Naive thymus-derived CD4-positive, alpha-beta T cell (primary cell): ENCODE results near the gene JAG2. TPM values are rescaled to one million over a fixed set of nuclear protein-coding genes. Genes with fewer than 3 reads are reported as not detected.

Experiments used
- ATAC-seq: fragments of 150-1000 bp; cut with Tn5 transposase; 2 replicates; pipeline ENCODE4 v1.10.0; 2021; ENCODE audit warnings: mild to moderate bottlenecking, moderate library complexity
- CTCF ChIA-PET: fragments of 350-600 bp; sonication (Branson Sonifier 250); formaldehyde crosslinking; loops from one replicate; lab custom pipeline; 2021; ENCODE audit warnings: antibody characterized with exemption; lab: Charles Lee
- POLR2A ChIA-PET: fragments of 350-600 bp; sonication (Branson Sonifier 250); formaldehyde crosslinking; loops from one replicate; lab custom pipeline; 2021; ENCODE audit warnings: antibody characterized with exemption, inconsistent platforms; lab: Charles Lee
- DNase-seq, 9 donors: peaks; one replicate each; pipeline versions ENCODE4 v3.0.0 to v3.0.0-alpha.2; 2020 to 2022; ENCODE audit warnings: mixed read lengths in 1 of 9
- H3K27ac ChIP-seq: one replicate; pipeline ENCODE4 v1.7.0; 2013; ENCODE audit warnings: mild to moderate bottlenecking, low read depth, low read length, moderate library complexity
- H3K27me3 ChIP-seq, 2 donors: one replicate each; pipeline ENCODE4 v1.7.0; 2013; ENCODE audit warnings: low read length in 2 of 2, mild to moderate bottlenecking in 2 of 2, moderate library complexity in 2 of 2; ENCODE audit not compliant: control insufficient read depth in 2 of 2, insufficient read depth in 2 of 2
- H3K36me3 ChIP-seq, 3 experiments: 1 replicate in 2 of 3; 2 replicates in 1 of 3; pipeline ENCODE4 v1.7.0; 2013; ENCODE audit warnings: low read length in 3 of 3, mild to moderate bottlenecking in 3 of 3, moderate library complexity in 1 of 3; ENCODE audit not compliant: insufficient read depth in 3 of 3, control insufficient read depth in 2 of 3
- H3K4me1 ChIP-seq, 2 donors: one replicate each; pipeline ENCODE4 v1.7.0; 2013; ENCODE audit warnings: low read length in 2 of 2, mild to moderate bottlenecking in 2 of 2, moderate library complexity in 1 of 2; ENCODE audit not compliant: control insufficient read depth in 2 of 2, insufficient read depth in 2 of 2
- H3K4me3 ChIP-seq: 2 replicates; pipeline ENCODE4 v1.7.0; 2013; ENCODE audit warnings: mild to moderate bottlenecking, low read length
- H3K9me3 ChIP-seq, 3 experiments: 1 replicate in 2 of 3; 2 replicates in 1 of 3; pipeline ENCODE4 v1.7.0; 2013; ENCODE audit warnings: low read length in 3 of 3; ENCODE audit not compliant: control insufficient read depth in 2 of 3
- H3K27ac Mint-ChIP-seq, 9 donors: one replicate each; pipeline ENCODE4 v1.8.0; 2020 to 2022; ENCODE audit warnings: mixed read lengths in 9 of 9, mild to moderate bottlenecking in 8 of 9, moderate library complexity in 5 of 9, inconsistent platforms in 2 of 9
- H3K27me3 Mint-ChIP-seq, 5 donors: one replicate each; pipeline ENCODE4 v1.8.0; 2021 to 2022; ENCODE audit warnings: mixed read lengths in 5 of 5, mild to moderate bottlenecking in 1 of 5
- H3K36me3 Mint-ChIP-seq, 5 donors: one replicate each; pipeline ENCODE4 v1.8.0; 2020 to 2022; ENCODE audit warnings: mixed read lengths in 5 of 5, mild to moderate bottlenecking in 3 of 5, inconsistent platforms in 1 of 5
- H3K4me1 Mint-ChIP-seq, 7 donors: one replicate each; pipeline ENCODE4 v1.8.0; 2020 to 2022; ENCODE audit warnings: mixed read lengths in 7 of 7, mild to moderate bottlenecking in 3 of 7, inconsistent platforms in 1 of 7
- H3K4me3 Mint-ChIP-seq, 10 donors: one replicate each; pipeline ENCODE4 v1.8.0; 2020 to 2022; ENCODE audit warnings: mild to moderate bottlenecking in 10 of 10, mixed read lengths in 10 of 10, moderate library complexity in 6 of 10, inconsistent platforms in 2 of 10
- H3K9me3 Mint-ChIP-seq, 11 donors: one replicate each; pipeline ENCODE4 v1.8.0; 2020 to 2022; ENCODE audit warnings: mixed read lengths in 11 of 11, mild to moderate bottlenecking in 4 of 11, inconsistent platforms in 1 of 11, moderate library complexity in 1 of 11
- intact Hi-C, 2 donors: fragments of 100-400 bp; cut with micrococcal nuclease; formaldehyde crosslinking; loops; one replicate each; pipeline ENCODE4 v1.15.1; 2023
- polyA plus RNA-seq, 2 donors: library from polyadenylated mRNA; unstranded; fragments of 300-500 nt; fragmentation: Illumina TruSeq; gene quantifications; one replicate each; pipeline ENCODE4 v1.2.3, GENCODE V29; 2021
- total RNA-seq, 6 experiments: library from RNA in 5 of 6; stranded (reverse) in 5 of 6; gene quantifications; 1 replicate in 5 of 6; 2 replicates in 1 of 6; pipeline ENCODE4 v1.2.3 and lab custom pipeline; 2021 to 2026

JAG2 gene
- total and polyA plus RNA-seq, 7 experiments from 2014 or later: 0.21 to 5.7 (median 1.3) TPM; not detected in 1

GRCh38 chr14:105169776-105170655, 1.4 kb upstream of the JAG2 start:
- POLR2A ChIA-PET: no interaction called here
- no peaks in the 10 kb centered on the region for H3K9me3 ChIP-seq
- CTCF ChIA-PET: interaction anchor here (1.3 kb wide), 1 partner anchor 83 kb away, joined by 3 read pairs; no protein-coding TSS in a partner anchor
- intact Hi-C loops: loop anchor here (1.0 to 5.0 kb wide), 2 partner anchors 78 to 182 kb away; no protein-coding TSS in a partner anchor
- Mint-ChIP-seq H3K9me3 (no peaks in the 10 kb centered on the region), H3K4me1 (peaks cover 8 to 22% (median 14%) of the 10 kb centered on the region in 7 donors), H3K36me3 (no peaks in the 10 kb centered on the region), H3K4me3 (peak overlapping the region; percentile 46 to 85 (median 74)), H3K27ac (peak overlapping the region in 2 of 9 donors; percentile 36 to 54), H3K27me3 (peaks cover 0 to 23% (median 15%) of the 10 kb centered on the region in 5 donors)
- DNase-seq (peak in 3 of 9 donors; percentile 30 to 39 (median 35)), ATAC-seq (no peak)
- no peaks in the 10 kb centered on the region for H3K36me3 ChIP-seq
- peaks cover 10 to 20% of the 10 kb centered on the region in 2 donors for H3K4me1 ChIP-seq
- H3K27me3 ChIP-seq: peaks cover 0 to 6% of the 10 kb centered on the region in 2 donors
- no peak overlapping the region for H3K27ac ChIP-seq
- H3K4me3 ChIP-seq: no peak overlapping the region

DNA sequence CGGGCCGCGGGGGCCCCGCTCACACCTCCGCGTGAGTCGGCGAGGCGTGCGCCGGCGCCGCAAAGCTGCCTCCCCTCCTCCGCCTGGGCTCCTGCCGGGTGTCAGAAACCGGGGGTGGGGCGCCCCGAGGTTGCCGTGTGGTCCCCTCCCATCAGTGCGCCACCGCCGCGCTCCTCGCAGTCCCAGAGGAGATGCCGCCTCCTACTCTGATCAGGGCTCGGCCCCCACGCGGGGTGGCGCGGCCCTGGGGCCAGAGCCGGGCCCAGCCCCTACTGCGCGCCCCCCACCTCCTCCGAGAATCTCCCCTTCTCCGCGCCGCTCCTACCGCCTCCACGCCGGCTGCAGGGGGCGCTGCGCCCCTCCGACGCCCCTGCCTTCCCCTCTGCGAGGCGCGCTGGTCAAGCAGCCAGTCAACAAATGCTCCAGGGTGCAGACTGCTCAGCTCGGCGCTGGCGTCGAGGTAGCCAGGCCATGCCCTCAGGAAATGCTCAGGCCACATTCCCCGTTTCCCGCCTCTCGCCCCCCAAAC, 467 bp upstream of the JAG2 start:
- POLR2A ChIA-PET: interaction anchor here (0.6 kb wide), 1 partner anchor 13 kb away, joined by 4 read pairs; no protein-coding TSS in a partner anchor
- no peak overlapping the region for H3K4me3 ChIP-seq
- DNase-seq (peak in 5 of 9 donors; percentile 29 to 52 (median 36)), ATAC-seq (peak; percentile 51)
- Mint-ChIP-seq H3K4me3 (peak overlapping the region; percentile 14 to 81 (median 64)), H3K4me1 (peaks cover 0 to 13% (median 5%) of the 10 kb centered on the region in 7 donors), H3K36me3 (no peaks in the 10 kb centered on the region), H3K9me3 (no peaks in the 10 kb centered on the region), H3K27ac (no peak overlapping the region), H3K27me3 (peaks cover 0 to 23% (median 15%) of the 10 kb centered on the region in 5 donors)
- peaks cover 6 to 11% of the 10 kb centered on the region in 2 donors for H3K4me1 ChIP-seq
- CTCF ChIA-PET: interaction anchor here (1.3 kb wide), 1 partner anchor 82 kb away, joined by 3 read pairs; no protein-coding TSS in a partner anchor
- H3K36me3 ChIP-seq: no peaks in the 10 kb centered on the region
- H3K27me3 ChIP-seq: peaks cover 0 to 6% of the 10 kb centered on the region in 2 donors
- no peaks in the 10 kb centered on the region for H3K9me3 ChIP-seq
- intact Hi-C loops: loop anchor here (1.0 to 5.0 kb wide), 2 partner anchors 77 to 183 kb away; no protein-coding TSS in a partner anchor
- H3K27ac ChIP-seq: no peak overlapping the region

GRCh38 chr14:105168093-105168420, 519 bp downstream of the JAG2 start:
- Histone ChIP-seq H3K27ac (no peak overlapping the region), H3K27me3 (peaks cover 0 to 6% of the 10 kb centered on the region in 2 donors), H3K9me3 (no peaks in the 10 kb centered on the region), H3K4me3 (no peak overlapping the region), H3K4me1 (peaks cover 6 to 11% of the 10 kb centered on the region in 2 donors), H3K36me3 (no peaks in the 10 kb centered on the region)
- ATAC-seq (no peak), DNase-seq (no peak)
- no peak overlapping the region for H3K27ac Mint-ChIP-seq
- peaks cover 0 to 13% (median 5%) of the 10 kb centered on the region in 7 donors for H3K4me1 Mint-ChIP-seq
- intact Hi-C loops: loop anchor here in 1 of 2 donors (5.0 kb wide), 1 partner anchor 76 kb away; no protein-coding TSS in a partner anchor
- ChIA-PET CTCF (no interaction called here), POLR2A (no interaction called here)
- peak overlapping the region in 9 of 10 donors; percentile 14 to 74 (median 60) for H3K4me3 Mint-ChIP-seq
- H3K9me3 Mint-ChIP-seq: no peaks in the 10 kb centered on the region
- peaks cover 0 to 23% (median 15%) of the 10 kb centered on the region in 5 donors for H3K27me3 Mint-ChIP-seq
- H3K36me3 Mint-ChIP-seq: no peaks in the 10 kb centered on the region

- Histone ChIP-seq H3K36me3 (no peaks in the 10 kb centered on the region), H3K4me3 (peak overlapping the region; percentile 33), H3K4me1 (peaks cover 6 to 11% of the 10 kb centered on the region in 2 donors), H3K27ac (no peak overlapping the region), H3K9me3 (no peaks in the 10 kb centered on the region), H3K27me3 (peaks cover 0 to 6% of the 10 kb centered on the region in 2 donors)
- ChIA-PET CTCF (no interaction called here), POLR2A (no interaction called here)
- Mint-ChIP-seq H3K9me3 (no peaks in the 10 kb centered on the region), H3K36me3 (no peaks in the 10 kb centered on the region), H3K27ac (no peak overlapping the region), H3K4me3 (peak overlapping the region in 9 of 10 donors; percentile 14 to 74 (median 60)), H3K27me3 (peaks cover 0 to 23% (median 15%) of the 10 kb centered on the region in 5 donors), H3K4me1 (peaks cover 0 to 13% (median 5%) of the 10 kb centered on the region in 7 donors)
- intact Hi-C loops: loop anchor here in 1 of 2 donors (5.0 kb wide), 1 partner anchor 75 kb away; no protein-coding TSS in a partner anchor
- no peak for ATAC-seq
- no peak for DNase-seq
Observed at GRCh38 chr14:105167303-105168092, 1.1 kb downstream of the JAG2 start.

GRCh38 chr14:105166571-105167302, 1.8 kb downstream of the JAG2 start:
- ATAC-seq: no peak
- intact Hi-C loops: loop anchor here in 1 of 2 donors (5.0 kb wide), 1 partner anchor 74 kb away; no protein-coding TSS in a partner anchor
- CTCF ChIA-PET: no interaction called here
- H3K4me1 ChIP-seq: peaks cover 6 to 11% of the 10 kb centered on the region in 2 donors
- peaks cover 0 to 21% (median 13%) of the 10 kb centered on the region in 5 donors for H3K27me3 Mint-ChIP-seq
- no peak overlapping the region for H3K27ac Mint-ChIP-seq
- peaks cover 0 to 6% of the 10 kb centered on the region in 2 donors for H3K27me3 ChIP-seq
- H3K27ac ChIP-seq: no peak overlapping the region
- no peaks in the 10 kb centered on the region for H3K9me3 Mint-ChIP-seq
- peak overlapping the region in 9 of 10 donors; percentile 12 to 69 (median 44) for H3K4me3 Mint-ChIP-seq
- no peaks in the 10 kb centered on the region for H3K36me3 ChIP-seq
- H3K36me3 Mint-ChIP-seq: no peaks in the 10 kb centered on the region
- no peak for DNase-seq
- no peaks in the 10 kb centered on the region for H3K9me3 ChIP-seq
- no peak overlapping the region for H3K4me3 ChIP-seq
- POLR2A ChIA-PET: no interaction called here
- H3K4me1 Mint-ChIP-seq: peaks cover 0 to 10% (median 5%) of the 10 kb centered on the region in 7 donors
